GM19043 (cell line): ENCODE data around the gene DNAJC8.
A peak's percentile ranks its signal among the peaks of the same experiment; 100 is the strongest.

ENCODE experiments used
- ATAC-seq: cut with Tn5 transposase; IDR thresholded peaks from one replicate; pipeline ENCODE4 v1.9.1; 2021; ENCODE audit warnings: low read depth; ENCODE audit not compliant: unreplicated experiment

The DNAJC8 gene, protein sequence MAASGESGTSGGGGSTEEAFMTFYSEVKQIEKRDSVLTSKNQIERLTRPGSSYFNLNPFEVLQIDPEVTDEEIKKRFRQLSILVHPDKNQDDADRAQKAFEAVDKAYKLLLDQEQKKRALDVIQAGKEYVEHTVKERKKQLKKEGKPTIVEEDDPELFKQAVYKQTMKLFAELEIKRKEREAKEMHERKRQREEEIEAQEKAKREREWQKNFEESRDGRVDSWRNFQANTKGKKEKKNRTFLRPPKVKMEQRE

DNA sequence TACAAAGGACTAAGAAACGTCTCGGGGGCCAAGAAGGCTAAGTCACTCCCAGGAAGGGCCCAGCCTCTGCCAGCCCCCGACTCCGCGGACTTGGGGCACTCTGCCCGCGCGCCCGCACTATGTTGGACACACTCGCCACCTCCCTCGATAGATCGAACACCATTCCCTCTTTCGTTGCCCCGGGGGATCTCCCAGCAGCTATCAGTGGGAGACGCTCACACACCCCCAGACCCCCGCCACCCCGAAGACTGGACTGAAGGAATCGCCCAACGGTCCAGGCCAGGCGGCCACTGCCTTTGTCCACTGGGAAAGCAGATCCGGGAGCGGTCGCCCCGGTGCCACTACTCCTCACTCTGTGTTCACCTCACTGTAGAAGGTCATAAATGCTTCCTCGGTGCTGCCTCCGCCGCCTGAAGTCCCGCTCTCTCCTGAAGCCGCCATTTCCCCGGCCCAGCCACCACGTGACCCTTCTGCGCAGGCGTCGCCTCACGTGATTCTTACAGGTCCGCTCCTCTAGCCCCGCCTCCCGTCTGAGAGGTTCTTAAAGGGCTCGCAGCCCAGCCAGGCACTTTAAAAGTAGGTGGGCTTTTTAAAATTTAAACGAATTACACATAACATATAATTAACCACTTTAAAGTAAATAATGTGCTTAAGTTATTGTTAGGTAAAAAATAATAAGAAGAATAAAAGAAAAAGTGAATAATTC lies at the start of gene DNAJC8:
Gene DNAJC8, minus strand, starts transcription at position 472 of the 706 bp plus-strand sequence. Its CDS starts 31 bp downstream, at position 441.
- ATAC-seq: peak; percentile 56

- no peak for ATAC-seq
Measured at GRCh38 chr1:28281608-28282425, 49.0 kb upstream of the DNAJC8 start.

- ATAC-seq: no peak
Measured at GRCh38 chr1:28280977-28281381, 48.1 kb upstream of the DNAJC8 start.

DNA sequence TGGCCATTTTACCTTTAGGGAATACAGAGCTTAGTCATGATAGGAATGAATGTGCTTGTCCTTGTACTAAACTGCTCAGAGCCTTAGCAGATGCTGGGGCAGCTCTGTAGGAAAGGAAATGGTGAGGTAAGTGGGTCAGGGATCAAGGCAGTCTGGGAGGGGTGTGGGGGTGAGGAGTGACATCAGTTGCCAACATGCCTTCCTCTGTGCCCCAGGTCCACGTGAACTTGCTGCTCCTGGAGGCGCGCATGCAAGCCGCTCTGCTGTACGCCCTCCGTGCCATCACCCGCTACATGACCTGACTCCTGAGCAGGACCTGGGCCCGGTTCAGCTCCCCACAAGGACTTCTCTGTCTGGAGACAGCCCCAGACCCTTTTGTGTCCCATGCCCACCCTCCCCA lies 47.7 kb upstream of the DNAJC8 start:
- ATAC-seq: no peak

DNA sequence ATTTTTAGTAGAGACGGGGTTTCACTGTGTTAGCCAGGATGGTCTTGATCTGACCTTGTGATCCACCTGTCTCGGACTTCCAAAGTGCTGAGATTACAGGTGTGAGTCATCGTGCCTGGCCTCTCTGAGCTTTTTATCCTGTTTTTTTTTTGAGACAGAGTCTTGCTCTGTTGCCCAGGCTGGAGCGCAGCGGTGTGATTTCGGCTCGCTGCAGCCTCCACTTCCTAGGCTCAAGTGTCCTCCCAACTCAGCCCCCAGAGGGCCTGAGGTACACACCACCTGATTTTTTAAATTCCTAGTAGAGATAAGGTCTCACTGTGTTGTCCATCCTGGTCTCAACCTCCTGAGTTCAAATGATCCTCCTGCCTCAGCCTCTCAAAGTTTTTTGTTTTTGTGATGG lies 46.9 kb upstream of the DNAJC8 start:
- ATAC-seq: no peak

- ATAC-seq: no peak
Measured at GRCh38 chr1:28278763-28279162, 45.9 kb upstream of the DNAJC8 start.

GRCh38 chr1:28273216-28273860 lies 40.5 kb upstream of the DNAJC8 start:
- no peak for ATAC-seq

DNA sequence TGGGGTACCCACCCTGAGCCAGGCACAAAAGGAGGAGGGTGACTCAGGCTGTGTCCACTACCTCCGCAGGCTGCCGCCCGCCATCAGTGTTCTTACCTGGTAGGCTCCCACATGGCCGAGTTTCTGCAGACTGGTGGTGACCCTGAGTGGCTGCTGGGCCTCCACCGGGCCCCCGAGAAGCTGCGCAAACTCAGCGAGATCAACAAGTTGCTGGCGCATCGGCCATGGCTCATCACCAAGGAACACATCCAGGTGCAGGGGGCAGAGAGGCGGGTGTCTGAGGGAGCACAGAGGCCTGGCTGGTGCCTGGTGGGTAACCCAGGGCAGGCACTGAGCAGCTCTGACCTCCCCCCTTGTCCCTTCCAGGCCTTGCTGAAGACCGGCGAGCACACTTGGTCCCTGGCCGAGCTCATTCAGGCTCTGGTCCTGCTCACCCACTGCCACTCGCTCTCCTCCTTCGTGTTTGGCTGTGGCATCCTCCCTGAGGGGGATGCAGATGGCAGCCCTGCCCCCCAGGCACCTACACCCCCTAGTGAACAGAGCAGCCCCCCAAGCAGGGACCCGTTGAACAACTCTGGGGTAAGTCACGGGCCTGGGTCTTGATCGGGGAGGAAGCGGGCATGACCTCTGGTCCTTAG lies 39.5 kb upstream of the DNAJC8 start:
- no peak for ATAC-seq

DNA sequence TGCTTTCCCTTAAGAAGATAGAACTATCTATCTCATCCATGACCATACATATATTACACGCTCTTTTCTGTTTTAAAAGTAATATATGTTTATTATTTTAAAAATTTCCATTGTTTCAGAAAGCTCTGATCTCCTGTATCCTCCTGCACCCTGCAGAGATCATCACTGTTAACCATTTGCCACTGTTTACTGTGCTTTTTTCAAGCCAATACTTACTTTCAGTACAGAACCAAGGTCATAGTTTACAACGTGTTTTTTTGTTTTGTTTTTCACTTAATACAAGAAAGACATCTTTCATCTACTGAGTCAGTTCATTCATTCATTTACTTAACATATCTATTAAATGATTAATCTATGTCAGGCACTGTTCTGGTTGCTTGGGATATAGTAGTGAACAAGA lies 36.7 kb upstream of the DNAJC8 start:
- no peak for ATAC-seq

- no peak for ATAC-seq
Measured at GRCh38 chr1:28267633-28268032, 34.8 kb upstream of the DNAJC8 start.

DNA sequence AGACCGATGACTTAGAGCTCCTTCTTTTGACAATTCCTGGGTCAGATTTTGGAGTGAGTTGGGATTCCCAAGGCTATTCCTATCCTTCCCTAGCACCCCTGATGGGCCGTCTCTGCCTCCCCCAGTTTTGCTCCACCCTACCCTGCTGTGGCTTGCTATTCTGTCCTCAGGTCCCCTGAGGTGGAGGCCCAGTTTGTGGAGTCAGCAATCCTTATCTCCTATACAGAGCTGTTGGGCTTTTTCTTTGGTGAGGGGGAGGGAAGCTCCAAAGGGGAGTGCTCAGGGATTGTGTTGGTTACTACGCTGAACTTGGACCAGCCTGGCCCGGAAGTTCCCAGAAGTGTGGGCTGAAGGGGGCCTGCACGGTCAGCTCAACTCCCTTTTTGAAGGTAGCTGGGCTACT lies 34.1 kb upstream of the DNAJC8 start:
- ATAC-seq: no peak

GRCh38 chr1:28265577-28265976 lies 32.7 kb upstream of the DNAJC8 start:
- ATAC-seq: no peak

DNA sequence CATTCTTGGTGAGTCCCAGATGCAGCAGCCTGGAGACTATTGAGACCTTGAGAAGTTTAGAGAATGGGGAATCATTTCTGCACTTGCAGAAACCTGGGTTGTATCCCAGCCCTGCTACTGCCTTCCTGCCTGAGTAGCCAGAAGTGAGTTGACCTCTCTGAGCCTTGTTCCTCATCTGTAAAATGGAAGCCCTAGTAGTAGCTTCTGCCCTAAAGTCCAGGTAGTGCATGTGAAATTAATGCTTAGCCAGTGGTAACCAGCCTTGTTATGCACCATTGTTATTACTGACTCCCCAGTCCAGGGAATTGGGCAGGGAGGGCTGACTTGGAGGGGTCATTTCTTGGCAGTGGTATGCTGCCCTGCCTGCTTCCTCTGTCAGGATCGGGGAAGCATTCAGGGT lies 32.1 kb upstream of the DNAJC8 start:
- no peak for ATAC-seq

DNA sequence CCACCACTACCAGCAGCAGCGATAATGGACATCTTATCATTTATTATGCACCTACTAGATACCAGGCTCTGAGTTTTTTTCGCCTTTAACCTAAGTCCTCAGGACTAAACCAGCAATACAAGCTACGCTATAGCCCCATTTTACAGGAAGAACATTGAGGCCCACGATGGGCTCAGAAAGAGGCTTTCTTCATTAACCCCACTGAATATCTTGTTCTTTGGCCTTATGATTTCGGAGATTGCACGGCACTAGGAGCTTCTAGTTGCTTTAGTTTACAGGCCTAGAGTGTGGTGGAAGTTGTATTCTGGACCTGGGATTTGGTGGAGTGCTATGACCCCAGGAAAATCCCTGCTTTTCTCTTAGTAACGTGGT lies 28.0 kb upstream of the DNAJC8 start:
- ATAC-seq: no peak

DNA sequence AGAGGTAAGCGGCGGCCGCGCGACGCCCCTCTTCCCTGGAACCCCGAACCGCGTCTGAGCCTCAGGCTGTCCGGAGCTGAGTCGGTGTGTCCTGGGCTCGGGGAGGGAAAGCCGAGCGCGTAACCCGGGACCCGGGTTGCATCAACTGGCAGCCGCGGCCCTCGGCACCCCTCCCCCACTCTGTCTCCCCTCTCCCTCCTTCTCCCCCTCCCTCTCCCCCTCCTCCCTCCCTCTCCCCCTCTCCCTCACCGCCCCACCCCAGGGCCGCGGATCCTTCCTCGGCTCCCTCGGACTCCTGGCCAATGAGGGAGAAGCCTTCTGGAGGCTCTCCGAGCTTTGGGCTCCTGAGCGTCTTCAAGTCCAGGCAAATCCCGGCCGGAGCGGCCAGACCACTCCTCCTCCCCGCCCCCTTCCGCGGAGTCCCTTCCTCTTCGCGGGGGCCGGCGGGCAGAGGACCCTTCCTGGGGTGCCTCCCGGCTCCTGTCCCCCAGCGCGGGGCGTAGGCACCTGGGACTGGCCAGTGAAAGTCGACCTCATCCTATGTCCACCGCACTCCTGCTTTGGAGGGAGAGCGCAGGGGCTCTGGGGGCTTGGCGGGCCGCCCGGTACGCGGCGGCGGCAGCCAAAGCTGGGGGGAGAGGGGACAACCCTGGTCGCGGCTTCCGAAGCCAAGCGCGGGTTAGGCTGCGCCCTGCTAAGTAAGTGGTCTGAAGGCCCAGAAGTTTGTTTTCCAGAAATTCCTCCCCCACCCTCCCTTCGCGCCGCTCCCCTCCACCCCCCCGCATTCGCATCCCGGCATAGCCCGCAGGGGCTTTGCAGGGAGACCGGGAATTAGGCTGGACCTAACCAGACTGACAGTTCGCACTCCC lies 27.3 kb upstream of the DNAJC8 start:
- ATAC-seq: no peak

DNA sequence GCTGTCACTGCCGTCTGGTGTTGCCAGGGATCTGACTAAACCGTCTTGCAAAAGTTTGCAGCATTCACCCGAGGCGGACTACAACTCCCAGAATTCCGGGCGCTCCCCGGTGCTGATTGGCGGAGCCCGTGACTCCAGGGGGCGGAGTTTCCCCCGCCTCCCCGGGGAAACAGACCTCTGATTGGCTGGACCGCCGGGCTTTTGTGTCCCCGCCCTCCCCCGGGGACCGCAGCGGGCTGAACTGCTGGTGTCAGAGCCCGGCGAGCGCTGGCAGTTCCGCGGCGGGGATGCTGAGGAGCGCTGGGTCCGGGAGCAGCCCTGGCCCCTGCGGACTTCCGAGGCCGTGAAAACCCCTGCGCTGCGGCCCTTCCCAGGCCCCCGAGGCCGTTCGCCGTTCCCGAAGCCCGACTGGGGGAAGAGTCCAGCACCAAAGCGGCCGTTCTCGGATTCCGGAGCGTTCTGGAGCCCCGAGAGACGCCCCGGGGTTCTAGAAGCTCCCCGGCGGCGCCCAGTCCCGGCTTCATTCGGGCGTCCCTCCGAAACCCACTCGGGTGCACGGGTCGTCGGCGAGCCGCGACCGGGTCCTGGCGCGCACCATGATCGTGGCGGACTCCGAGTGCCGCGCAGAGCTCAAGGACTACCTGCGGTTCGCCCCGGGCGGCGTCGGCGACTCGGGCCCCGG lies 26.6 kb upstream of the DNAJC8 start, which contains the start of gene SESN2:
Gene SESN2, plus strand, starts transcription at position 267 of the 682 bp plus-strand sequence. Its CDS starts 330 bp downstream, at position 597.
- ATAC-seq: peak; percentile 91

- ATAC-seq: no peak
Measured at GRCh38 chr1:28258628-28259251, 25.9 kb upstream of the DNAJC8 start.

DNA sequence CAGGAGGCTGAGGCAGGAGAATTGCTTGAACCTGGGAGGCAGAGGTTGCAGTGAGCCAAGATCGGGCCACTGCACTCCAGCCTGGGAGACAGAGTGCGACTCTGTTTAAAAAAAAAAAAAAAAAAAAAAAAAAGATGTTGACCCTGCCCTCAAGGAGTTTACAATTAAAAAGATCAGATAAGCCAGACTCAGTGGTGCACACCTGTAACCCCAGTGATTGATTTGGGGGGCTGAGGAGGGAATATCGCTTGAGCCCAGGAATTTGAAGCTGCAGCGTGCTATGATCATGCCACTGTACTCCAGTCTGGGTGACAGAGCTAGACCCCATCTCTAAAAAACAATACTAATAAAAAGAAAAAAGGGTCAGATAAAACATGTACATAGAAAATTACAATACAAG lies 24.9 kb upstream of the DNAJC8 start:
- no peak for ATAC-seq
